Smooth muscle cell (in vitro differentiated cells): ENCODE data around the gene HDAC3. TPM values are rescaled to one million over a fixed set of nuclear protein-coding genes. Genes with fewer than 3 reads are reported as not detected.

Experiments
- DNase-seq: peaks from one replicate; lab custom pipeline; 2025; ENCODE audit not compliant: unreplicated experiment; lab: John Stamatoyannopoulos, UW
- H2AFZ ChIP-seq: fragments of 200-600 bp; sonication (generic); 2 replicates; pipeline ENCODE4 v1.6.0; 2016; ENCODE audit warnings: antibody characterized with exemption, low read depth, mild to moderate bottlenecking
- H3F3A ChIP-seq: fragments of 200-600 bp; sonication (generic); 2 replicates; pipeline ENCODE4 v1.6.0; 2017; ENCODE audit warnings: antibody characterized with exemption, low read depth
- H3K27ac ChIP-seq: fragments of 200-600 bp; sonication (generic); 2 replicates; pipeline ENCODE4 v1.5.1; 2016; ENCODE audit warnings: low read depth, mild to moderate bottlenecking
- H3K27me3 ChIP-seq: fragments of 200-600 bp; sonication (generic); 2 replicates; pipeline ENCODE4 v1.6.1; 2016; ENCODE audit warnings: low read depth, mild to moderate bottlenecking
- H3K36me3 ChIP-seq: fragments of 200-600 bp; sonication (generic); 2 replicates; pipeline ENCODE4 v1.5.1; 2016; ENCODE audit warnings: low read depth
- H3K4me1 ChIP-seq: fragments of 200-600 bp; sonication (generic); 2 replicates; pipeline ENCODE4 v1.5.1; 2016; ENCODE audit warnings: low read depth
- H3K4me2 ChIP-seq: fragments of 200-600 bp; sonication (generic); 2 replicates; pipeline ENCODE4 v1.6.0; 2016; ENCODE audit warnings: mild to moderate bottlenecking
- H3K4me3 ChIP-seq: fragments of 200-600 bp; sonication (generic); 2 replicates; pipeline ENCODE4 v1.5.1; 2016; ENCODE audit warnings: mild to moderate bottlenecking
- H3K79me2 ChIP-seq: fragments of 200-600 bp; sonication (generic); 2 replicates; pipeline ENCODE4 v1.6.0; 2016; ENCODE audit warnings: low read depth, mild to moderate bottlenecking
- H3K9ac ChIP-seq: fragments of 200-600 bp; sonication (generic); 2 replicates; pipeline ENCODE4 v1.6.0; 2016; ENCODE audit warnings: low read depth
- H3K9me3 ChIP-seq: fragments of 200-600 bp; sonication (generic); replicated peaks from 2 replicates; pipeline ENCODE4 v1.5.1; 2016; ENCODE audit warnings: low read depth
- H4K20me1 ChIP-seq: fragments of 200-600 bp; sonication (generic); 2 replicates; pipeline ENCODE4 v1.6.0; 2016; ENCODE audit warnings: low read depth
- CTCF ChIP-seq: fragments of 200-600 bp; sonication (generic); IDR thresholded peaks from 2 replicates; pipeline ENCODE4 v1.5.1; 2017; ENCODE audit warnings: borderline replicate concordance, mild to moderate bottlenecking, antibody characterized with exemption; ENCODE audit not compliant: insufficient read depth, poor library complexity, severe bottlenecking
- WGBS: methylation state at CpG from one replicate; pipeline ENCODE4 v1.1.7; 2016; ENCODE audit warnings: low lambda C conversion rate; 5-methylcytosine and 5-hydroxymethylcytosine counted together
- polyA plus RNA-seq: library from polyadenylated mRNA; unstranded; fragments of >200 nt; fragmentation: Nextera tagmentation; extraction: Ambion mirVana; gene quantifications from 2 replicates; pipeline ENCODE4 v1.2.1, GENCODE V29; 2016
- total RNA-seq: library from RNA; depleted of rRNA; stranded (reverse); fragments of >200 nt; gene quantifications from 2 replicates; pipeline ENCODE4 v1.2.3, GENCODE V29; 2014

Gene HDAC3
- 47.4 and 50.2 TPM in 2 replicates for total RNA-seq
- polyA plus RNA-seq = 66.9 and 79.8 TPM in 2 replicates

GRCh38 chr5:141636413-141637122 lies at the start of gene HDAC3, which contains the start of gene RELL2:
HDAC3 (minus strand) TSS chr5:141636849; CDS start chr5:141636790, 59 bp downstream.
RELL2 (plus strand) TSS chr5:141636997; CDS start chr5:141638226, 1,229 bp downstream.
- H4K20me1 ChIP-seq = peaks cover 53% of the 10 kb centered on the region
- H3F3A ChIP-seq = no peaks in the 10 kb centered on the region
- WGBS = under 1% methylated on average over 55 of the region's 55 CpGs
- H2AFZ ChIP-seq = peak within 1 kb of the TSS; percentile 93
- no peaks in the 10 kb centered on the region for H3K36me3 ChIP-seq
- H3K4me2 ChIP-seq = peak within 1 kb of the TSS; percentile 99
- peak within 1 kb of the TSS; percentile 95 for H3K4me3 ChIP-seq
- peak within 1 kb of the TSS; percentile 36 for H3K27ac ChIP-seq
- TF ChIP-seq CTCF = no peak
- H3K9me3 ChIP-seq = no peaks in the 10 kb centered on the region
- peak within 1 kb of the TSS; percentile 80 for H3K9ac ChIP-seq
- no peaks in the 10 kb centered on the region for H3K27me3 ChIP-seq
- peaks cover 16% of the 10 kb centered on the region for H3K4me1 ChIP-seq
- peaks cover 48% of the 10 kb centered on the region for H3K79me2 ChIP-seq
- peak; percentile 80 for DNase-seq

GRCh38 chr5:141685591-141685990 lies 48.9 kb upstream of the HDAC3 start:
- H3K27ac ChIP-seq = no peak overlapping the region
- peaks cover 5% of the 10 kb centered on the region for H3F3A ChIP-seq
- no peak for DNase-seq
- no peaks in the 10 kb centered on the region for H3K9me3 ChIP-seq
- H3K9ac ChIP-seq = no peak overlapping the region
- no peaks in the 10 kb centered on the region for H3K36me3 ChIP-seq
- no peaks in the 10 kb centered on the region for H3K79me2 ChIP-seq
- no peak for TF ChIP-seq CTCF
- peaks cover 30% of the 10 kb centered on the region for H3K4me1 ChIP-seq
- no peaks in the 10 kb centered on the region for H4K20me1 ChIP-seq
- WGBS = 85% methylated on average over 1 of the region's 1 CpG
- no peak overlapping the region for H3K4me2 ChIP-seq
- H2AFZ ChIP-seq = no peak overlapping the region
- H3K4me3 ChIP-seq = no peak overlapping the region
- H3K27me3 ChIP-seq = no peaks in the 10 kb centered on the region

GRCh38 chr5:141683596-141684141 lies 47.0 kb upstream of the HDAC3 start:
- Histone ChIP-seq H3K4me3 (no peak overlapping the region), H3K27me3 (no peaks in the 10 kb centered on the region), H2AFZ (no peak overlapping the region), H3K9ac (no peak overlapping the region), H3K4me1 (peaks cover 33% of the 10 kb centered on the region), H3F3A (peaks cover 5% of the 10 kb centered on the region), H3K27ac (peak overlapping the region; percentile 90), H3K79me2 (no peaks in the 10 kb centered on the region), H3K36me3 (no peaks in the 10 kb centered on the region), H3K4me2 (peak overlapping the region; percentile 76), H3K9me3 (no peaks in the 10 kb centered on the region), H4K20me1 (no peaks in the 10 kb centered on the region)
- no peak for DNase-seq
- TF ChIP-seq CTCF = no peak
